Measurements from ENCODE around the gene MAML3.

GRCh38 chr4:140018931-140019618 is 134.9 kb downstream of the MAML3 start:
- no peak for TF ChIP-seq CTCF (IDR thresholded peaks at IDR 0.05)
- no peak for TF ChIP-seq POLR2A (IDR thresholded peaks at IDR 0.05)

Data from lower leg skin (tissue), 3 donors.